Aorta (tissue), 5 donors: ENCODE results near the gene PNPLA5. TPM values are rescaled to one million over a fixed set of nuclear protein-coding genes. Genes with fewer than 3 reads are reported as not detected.

Experiments used
- ATAC-seq: fragments of 200-7000 bp; cut with Tn5 transposase; one replicate; pipeline ENCODE4 v1.9.1; 2022; ENCODE audit warnings: moderate library complexity; ENCODE audit not compliant: low FRiP score
- DNase-seq, 2 donors: peaks; one replicate each; pipeline ENCODE4 v3.0.0-alpha.2; 2020
- H3K27ac ChIP-seq, 2 donors: one replicate each; pipeline ENCODE4 v1.5.1; 2013; ENCODE audit warnings: low read length in 2 of 2, mild to moderate bottlenecking in 2 of 2, moderate library complexity in 2 of 2, control low read depth in 1 of 2, inconsistent platforms in 1 of 2, low read depth in 1 of 2
- H3K27me3 ChIP-seq, 2 donors: one replicate each; pipeline ENCODE4 v1.6.1; 2013; ENCODE audit warnings: control low read depth in 1 of 2, low read length in 1 of 2, mild to moderate bottlenecking in 1 of 2, moderate library complexity in 1 of 2; ENCODE audit not compliant: insufficient read depth in 2 of 2, control insufficient read depth in 1 of 2
- H3K36me3 ChIP-seq, 2 donors: one replicate each; pipeline ENCODE4 v1.6.1; 2013; ENCODE audit warnings: control low read depth in 1 of 2, low read length in 1 of 2, mild to moderate bottlenecking in 1 of 2; ENCODE audit not compliant: insufficient read depth in 2 of 2, control insufficient read depth in 1 of 2
- H3K4me1 ChIP-seq, 2 donors: one replicate each; pipeline ENCODE4 v1.6.1; 2013; ENCODE audit warnings: low read length in 2 of 2, control low read depth in 1 of 2, mild to moderate bottlenecking in 1 of 2, moderate library complexity in 1 of 2; ENCODE audit not compliant: insufficient read depth in 2 of 2, control insufficient read depth in 1 of 2
- H3K4me3 ChIP-seq, 2 donors: one replicate each; pipeline ENCODE4 v1.5.1; 2013; ENCODE audit warnings: low read length in 2 of 2, control low read depth in 1 of 2, mild to moderate bottlenecking in 1 of 2
- H3K9me3 ChIP-seq: one replicate; pipeline ENCODE4 v1.6.1; 2013; ENCODE audit warnings: mild to moderate bottlenecking, low read length; ENCODE audit not compliant: control insufficient read depth
- WGBS, 2 donors: extraction: QIAGEN DNeasy Blood & Tissue Kit; methylation state at CpG; one replicate each; pipeline ENCODE4 v1.1.7; 2013; 5-methylcytosine and 5-hydroxymethylcytosine counted together
- intact Hi-C, 2 donors: fragments of 100-400 bp; cut with DNase I; formaldehyde crosslinking; loops; one replicate each; pipeline versions ENCODE4 v1.14.2 to v1.15.0; 2022
- polyA plus RNA-seq, 2 donors: library from polyadenylated mRNA; stranded (reverse); fragments of 200-250 nt; gene quantifications; one replicate each; pipeline ENCODE4 v1.2.3, GENCODE V29; 2013
- total RNA-seq, 2 donors: library from RNA; stranded (reverse); fragmentation: NEBNext Ultra II Directional; extraction: Animal tissue kit (Norgen Biotek cat#: 25700); gene quantifications; one replicate each; pipeline ENCODE4 v1.2.1, GENCODE V29; 2021
- donor health status: healthy with polysubstance abuse.
- donor health status: Bipolar disorder and iron deficiency.
- donor health status: DM: no; HTN: no; CAD: no.
- donor health status: DM: no; HTN: no; CAD: no.
- donor health status: DM: yes; HTN: yes; CAD: no.

The PNPLA5 gene
- total and polyA plus RNA-seq, 4 donors = 0.50 TPM; not detected in 3

DNA sequence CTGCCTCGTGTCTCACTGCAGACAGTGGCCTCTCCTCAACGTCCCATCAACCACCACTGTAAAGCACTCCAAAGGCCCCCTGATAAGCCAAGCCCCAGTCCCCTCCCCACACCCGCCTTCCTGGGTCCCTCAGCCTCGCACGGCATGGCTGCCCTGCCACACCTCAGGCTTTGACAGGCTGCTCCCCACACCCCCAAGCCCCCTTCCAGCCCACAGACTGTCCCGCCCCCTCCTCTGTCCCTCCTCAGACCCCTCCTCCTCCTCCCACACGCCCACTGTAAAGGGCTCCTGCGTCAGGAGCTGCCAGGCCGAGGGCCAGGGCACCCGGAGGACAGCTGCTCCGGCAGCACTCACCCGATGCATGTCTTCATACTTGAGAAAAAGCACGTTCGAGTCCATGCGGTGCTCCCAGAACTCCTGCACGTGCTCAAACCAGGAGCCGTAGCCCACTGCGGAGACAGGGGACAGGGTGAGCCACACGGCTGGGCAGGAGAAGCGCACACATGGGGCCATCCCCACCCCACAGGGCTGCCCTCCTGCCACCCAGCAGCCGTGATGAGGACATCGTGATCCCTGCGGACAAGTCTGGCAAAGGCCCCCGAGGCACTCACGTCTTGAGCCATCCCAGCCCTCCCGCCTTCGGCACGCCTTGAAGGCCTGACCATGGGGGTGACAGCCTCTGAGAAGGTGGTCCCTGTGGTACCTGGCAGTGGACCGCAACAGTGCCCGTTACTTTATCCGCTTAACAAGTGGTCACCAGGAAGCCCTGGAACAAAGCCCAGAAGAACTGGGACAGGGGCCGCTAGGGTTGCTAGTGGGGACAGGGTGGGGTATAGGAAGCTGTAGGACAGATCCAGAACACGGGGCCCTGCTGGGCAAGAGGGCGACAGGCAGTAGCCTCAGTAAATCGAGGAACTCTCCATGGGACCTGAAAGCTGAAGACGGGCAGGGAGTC, 58.2 kb downstream of the PNPLA5 start:
- 71 to 73% methylated on average over 35 to 36 of the region's 36 CpGs for WGBS, 2 donors
- no peak for ATAC-seq
- no peak overlapping the region for H3K27ac ChIP-seq
- H3K36me3 ChIP-seq = no peaks in the 10 kb centered on the region
- H3K27me3 ChIP-seq = no peaks in the 10 kb centered on the region
- H3K9me3 ChIP-seq = no peaks in the 10 kb centered on the region
- peak in 1 of 2 donors; percentile 26 for DNase-seq
- intact Hi-C loops = no loop called here
- H3K4me1 ChIP-seq = no peaks in the 10 kb centered on the region
- no peak overlapping the region for H3K4me3 ChIP-seq

DNA sequence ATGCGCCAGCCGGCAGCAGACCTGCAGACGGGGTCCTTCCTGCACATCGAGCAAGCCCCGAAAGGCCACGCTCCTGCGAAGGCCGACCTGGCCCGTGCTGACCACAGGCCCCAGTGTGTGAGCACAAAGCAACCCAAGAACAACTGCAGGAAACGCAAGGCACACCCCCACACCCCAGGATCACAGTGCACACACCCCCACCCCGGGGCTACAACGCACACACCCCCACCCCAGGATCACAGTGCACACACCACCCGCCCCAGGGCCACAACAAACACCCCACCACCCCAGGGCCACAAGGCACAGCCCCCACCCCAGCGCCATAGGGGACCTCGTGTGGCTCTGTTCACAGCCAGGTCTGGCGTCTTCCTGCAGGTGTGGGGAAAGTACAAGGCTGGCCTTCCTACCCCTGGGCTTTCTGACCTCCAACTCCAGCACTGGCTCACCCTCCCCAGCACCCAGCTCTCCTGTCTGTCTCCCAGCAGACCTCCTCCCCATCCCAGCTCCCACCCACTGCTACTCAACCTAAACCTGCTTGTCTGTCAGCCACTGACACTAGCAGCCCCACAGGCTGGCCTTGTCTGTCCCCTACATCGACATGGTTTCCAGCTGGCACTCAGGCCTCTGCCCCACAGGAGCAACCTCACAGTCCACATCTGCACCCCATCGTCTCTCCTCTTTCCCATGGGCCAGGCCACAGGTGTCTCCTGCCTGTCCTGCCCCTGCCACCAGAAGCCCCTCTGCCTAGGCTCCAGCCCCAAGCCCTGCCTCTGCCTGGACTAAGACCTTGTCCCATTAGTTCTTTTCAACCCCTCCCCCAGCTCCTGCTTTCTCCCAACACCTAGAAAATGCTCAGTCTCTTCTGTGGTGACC, 59.2 kb downstream of the PNPLA5 start:
- Histone ChIP-seq H3K4me1 (no peaks in the 10 kb centered on the region), H3K4me3 (no peak overlapping the region), H3K27ac (no peak overlapping the region), H3K27me3 (no peaks in the 10 kb centered on the region), H3K36me3 (no peaks in the 10 kb centered on the region), H3K9me3 (no peaks in the 10 kb centered on the region)
- intact Hi-C loops = no loop called here
- 88 to 93% methylated on average over 18 of the region's 18 CpGs for whole genome bisulfite sequencing, 2 donors
- DNase-seq (peak in 1 of 2 donors; percentile 57), ATAC-seq (no peak)

DNA sequence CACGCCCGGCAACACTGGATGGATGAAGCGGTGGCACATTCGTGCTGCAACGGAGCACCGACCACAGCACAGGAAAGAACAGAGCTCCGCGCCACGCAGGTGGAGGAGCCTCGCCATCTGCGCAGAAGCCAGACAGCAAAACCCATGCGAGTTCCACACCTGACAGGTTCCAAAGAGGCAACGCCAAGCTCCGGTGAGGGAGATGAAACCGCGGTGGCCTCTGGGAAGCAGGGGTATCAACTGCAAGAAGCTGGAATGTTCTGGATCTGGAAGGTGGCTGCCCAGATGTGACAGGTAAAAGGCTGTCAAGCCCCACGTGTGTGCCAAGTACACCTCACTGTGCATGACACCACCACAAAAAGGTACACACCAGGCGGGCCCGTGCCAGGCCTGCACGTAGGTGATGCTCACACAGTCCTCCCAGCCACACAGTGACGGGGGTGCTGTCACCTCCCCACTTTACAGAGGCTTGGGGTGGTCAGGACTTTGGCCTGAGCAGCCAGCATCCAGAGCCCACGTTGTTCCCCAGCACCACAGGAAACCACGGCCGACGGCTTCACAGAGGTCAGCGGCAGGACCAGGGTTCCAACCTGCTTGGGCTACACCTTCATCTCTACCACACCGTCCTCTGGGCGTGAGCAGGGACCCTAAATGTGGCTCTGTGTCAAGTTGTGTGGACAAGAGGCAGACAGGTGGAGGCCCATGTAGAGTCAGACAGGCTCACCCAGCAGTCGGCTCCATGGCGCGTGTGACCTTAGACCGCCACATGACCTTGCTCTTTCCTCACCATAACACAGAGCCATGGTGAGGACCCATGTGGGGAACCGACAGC, 60.0 kb downstream of the PNPLA5 start:
- H3K4me1 ChIP-seq = no peaks in the 10 kb centered on the region
- H3K9me3 ChIP-seq = no peaks in the 10 kb centered on the region
- H3K27me3 ChIP-seq = no peaks in the 10 kb centered on the region
- no peak overlapping the region for H3K4me3 ChIP-seq
- ATAC-seq (no peak), DNase-seq (peak in 1 of 2 donors; percentile 68)
- no peaks in the 10 kb centered on the region for H3K36me3 ChIP-seq
- intact Hi-C loops = no loop called here
- H3K27ac ChIP-seq = no peak overlapping the region
- 95 to 96% methylated on average over 33 of the region's 33 CpGs for WGBS, 2 donors

DNA sequence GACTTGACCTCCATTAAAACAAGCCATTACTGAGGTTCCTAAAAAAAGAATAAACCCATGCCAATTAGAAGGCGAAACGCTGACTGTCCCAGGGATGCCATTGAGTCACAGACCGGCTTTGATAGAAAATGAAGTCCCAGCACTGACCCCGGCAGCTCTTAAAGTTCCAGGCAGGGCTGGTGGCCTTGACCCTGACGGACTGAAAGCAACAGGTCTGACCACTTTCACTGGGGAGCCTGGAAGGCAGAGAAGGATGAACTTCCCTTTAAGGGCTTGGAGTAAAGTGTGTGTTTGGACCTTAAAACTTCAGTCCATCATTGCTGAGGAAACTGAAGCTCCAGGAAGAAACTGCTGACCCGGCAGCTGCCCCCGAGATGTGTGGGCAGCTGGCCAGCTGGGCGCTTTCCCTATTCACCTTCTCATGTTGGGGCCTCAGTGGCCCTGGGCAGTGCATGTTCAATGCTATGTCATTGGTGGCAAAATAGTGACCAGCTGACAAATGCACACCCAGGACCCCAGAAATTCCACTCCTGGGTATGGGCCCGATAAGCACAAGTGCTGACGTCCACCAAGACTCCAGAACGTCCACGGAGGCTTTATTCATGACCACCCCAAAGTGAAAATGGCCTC, 60.8 kb downstream of the PNPLA5 start:
- Histone ChIP-seq H3K36me3 (no peaks in the 10 kb centered on the region), H3K27me3 (no peaks in the 10 kb centered on the region), H3K27ac (no peak overlapping the region), H3K4me1 (no peaks in the 10 kb centered on the region), H3K4me3 (no peak overlapping the region), H3K9me3 (no peaks in the 10 kb centered on the region)
- ATAC-seq = no peak
- peak in 1 of 2 donors; percentile 59 for DNase-seq
- WGBS, 2 donors = 81 to 83% methylated on average over 12 of the region's 12 CpGs
- intact Hi-C loops = no loop called here

DNA sequence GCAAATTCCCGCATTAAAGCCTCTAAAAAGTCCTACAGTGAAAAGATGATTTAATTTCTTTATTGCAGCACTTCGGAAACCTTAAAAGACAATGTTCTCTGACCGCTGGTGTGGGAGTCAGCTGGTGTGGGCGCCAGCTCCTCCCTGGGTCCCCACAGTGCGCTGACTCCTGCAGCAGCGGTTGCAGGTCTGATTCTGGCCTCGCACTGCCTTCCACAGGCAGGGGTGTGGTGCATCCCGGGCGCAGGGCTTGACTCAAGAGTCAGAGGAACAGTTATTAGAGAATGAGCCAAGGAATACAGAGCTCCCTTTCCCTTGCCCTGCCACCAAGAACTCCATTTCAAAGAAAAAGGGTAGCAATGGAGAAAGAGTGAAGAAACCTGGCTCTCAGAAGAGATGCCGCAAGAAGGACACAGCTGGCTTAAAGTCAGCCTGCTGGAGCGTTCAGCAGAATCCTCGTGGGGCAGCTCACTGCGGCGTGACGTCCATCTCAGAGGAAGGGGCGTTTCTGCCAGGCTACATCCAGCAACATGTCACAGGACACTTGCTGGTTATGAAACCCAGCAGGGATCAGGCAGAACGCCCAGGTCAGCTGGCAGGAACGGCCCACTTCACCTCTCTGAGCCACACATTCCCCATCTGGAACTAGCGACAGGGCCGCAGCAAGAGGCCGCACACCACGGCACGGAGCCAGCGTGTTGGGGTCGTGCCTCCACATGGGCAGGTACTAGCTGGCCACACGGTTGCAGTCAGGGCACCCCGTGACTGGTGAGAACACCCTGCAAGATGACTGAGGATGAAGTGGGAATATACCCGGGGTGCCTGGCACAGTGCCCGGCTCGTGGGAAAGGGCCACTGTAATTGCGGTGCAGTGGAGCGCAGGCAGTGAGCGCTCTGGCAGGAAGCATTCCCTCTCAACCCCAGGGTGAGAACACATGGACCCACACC, 61.6 kb downstream of the PNPLA5 start:
- ATAC-seq = peak; percentile 11
- WGBS, 2 donors = 46 to 47% methylated on average over 33 of the region's 33 CpGs
- intact Hi-C loops = loop anchor here in 1 of 2 donors (10.0 kb wide), 1 partner anchor 435 kb away; no protein-coding TSS in a partner anchor
- Histone ChIP-seq H3K27ac (no peak overlapping the region), H3K9me3 (no peaks in the 10 kb centered on the region), H3K36me3 (no peaks in the 10 kb centered on the region), H3K4me1 (no peaks in the 10 kb centered on the region), H3K4me3 (no peak overlapping the region), H3K27me3 (no peaks in the 10 kb centered on the region)
- peak in 1 of 2 donors; percentile 80 for DNase-seq

Other genes with a start within 250 kb of the PNPLA5 start
- gene EFCAB6, start 79.7 kb downstream of the PNPLA5 start, total RNA-seq = 1 to 10 TPM; 1.5 to 2.6 TPM
- gene EFCAB6, start 79.7 kb downstream of the PNPLA5 start, polyA plus RNA-seq = 1 to 10 TPM in 1 of 2 donors, under 1 TPM in 1; 0.88 to 2.1 TPM
- not detected for gene SULT4A1, start 29.5 kb downstream of the PNPLA5 start, total RNA-seq
- 1 to 10 TPM in 1 of 2 donors, not detected in 1; 2.6 TPM for gene SULT4A1, start 29.5 kb downstream of the PNPLA5 start, polyA plus RNA-seq
- 1 to 10 TPM in 1 of 2 donors, not detected in 1; 1.3 TPM for gene PNPLA3, start 31.8 kb upstream of the PNPLA5 start, total RNA-seq
- not detected for gene PNPLA3, start 31.8 kb upstream of the PNPLA5 start, polyA plus RNA-seq
- gene SAMM50, start 63.4 kb upstream of the PNPLA5 start, total RNA-seq = 10 to 100 TPM; 20.9 to 29.5 TPM
- 10 to 100 TPM; 29.2 to 29.7 TPM for gene SAMM50, start 63.4 kb upstream of the PNPLA5 start, polyA plus RNA-seq
- gene PARVB, start 132.3 kb upstream of the PNPLA5 start, total RNA-seq = 10 to 100 TPM; 28.3 to 34.6 TPM
- 10 to 100 TPM in 1 of 2 donors, 1 to 10 TPM in 1; 7.9 to 12.1 TPM for gene PARVB, start 132.3 kb upstream of the PNPLA5 start, polyA plus RNA-seq